ENCODE results near the gene GHR.

DNA sequence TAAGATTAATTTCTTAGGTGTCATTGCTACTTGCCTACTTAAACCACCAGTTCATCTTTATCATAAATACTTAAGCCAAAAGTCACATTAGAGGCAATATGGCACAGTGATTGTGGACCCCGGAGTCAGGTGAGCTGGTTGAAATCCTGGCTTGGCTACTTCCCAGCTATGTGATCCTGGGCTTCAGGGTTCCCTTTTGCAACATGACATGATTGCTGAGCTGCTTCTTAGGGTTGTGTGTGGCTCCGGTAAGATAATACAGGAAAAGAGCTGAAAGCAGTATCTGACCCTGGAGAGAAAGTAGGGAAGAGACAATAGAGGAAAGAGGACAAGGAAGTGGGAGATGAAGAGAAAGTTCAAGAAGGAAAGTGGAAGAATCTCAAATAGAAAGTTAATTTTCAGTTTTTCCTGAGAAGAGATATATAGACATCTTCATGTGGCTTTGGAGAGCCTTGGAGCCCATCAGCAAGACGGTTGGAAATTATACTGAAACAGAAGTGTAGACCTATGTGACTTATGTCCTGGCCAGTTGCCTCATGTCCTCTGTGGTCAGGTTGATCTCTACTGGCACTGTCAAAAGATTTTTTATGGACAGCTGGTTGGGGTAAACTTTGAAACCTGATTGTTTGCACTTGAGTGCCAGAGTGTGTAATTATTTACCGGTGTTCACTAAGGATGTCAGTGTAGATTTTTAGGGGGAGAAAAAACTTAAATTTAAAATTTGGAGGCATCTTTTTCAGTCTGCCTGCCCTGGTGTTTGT lies 93.2 kb downstream of the GHR start:
- TF ChIP-seq CTCF (tag by site-specific recombination; IDR thresholded peaks at IDR 0.05) = no peak
- TF ChIP-seq, protein P1, sequence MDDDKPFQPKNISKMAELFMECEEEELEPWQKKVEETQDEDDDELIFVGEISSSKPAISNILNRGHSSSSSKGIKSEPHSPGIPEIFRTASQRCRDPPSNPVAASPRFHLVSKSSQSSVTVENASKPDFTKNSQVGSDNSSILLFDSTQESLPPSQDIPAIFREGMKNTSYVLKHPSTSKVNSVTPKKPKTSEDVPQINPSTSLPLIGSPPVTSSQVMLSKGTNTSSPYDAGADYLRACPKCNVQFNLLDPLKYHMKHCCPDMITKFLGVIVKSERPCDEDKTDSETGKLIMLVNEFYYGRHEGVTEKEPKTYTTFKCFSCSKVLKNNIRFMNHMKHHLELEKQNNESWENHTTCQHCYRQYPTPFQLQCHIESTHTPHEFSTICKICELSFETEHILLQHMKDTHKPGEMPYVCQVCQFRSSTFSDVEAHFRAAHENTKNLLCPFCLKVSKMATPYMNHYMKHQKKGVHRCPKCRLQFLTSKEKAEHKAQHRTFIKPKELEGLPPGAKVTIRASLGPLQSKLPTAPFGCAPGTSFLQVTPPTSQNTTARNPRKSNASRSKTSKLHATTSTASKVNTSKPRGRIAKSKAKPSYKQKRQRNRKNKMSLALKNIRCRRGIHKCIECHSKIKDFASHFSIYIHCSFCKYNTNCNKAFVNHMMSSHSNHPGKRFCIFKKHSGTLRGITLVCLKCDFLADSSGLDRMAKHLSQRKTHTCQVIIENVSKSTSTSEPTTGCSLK (tag by site-specific recombination; IDR thresholded peaks at IDR 0.05) = no peak
- TF ChIP-seq, protein P2, sequence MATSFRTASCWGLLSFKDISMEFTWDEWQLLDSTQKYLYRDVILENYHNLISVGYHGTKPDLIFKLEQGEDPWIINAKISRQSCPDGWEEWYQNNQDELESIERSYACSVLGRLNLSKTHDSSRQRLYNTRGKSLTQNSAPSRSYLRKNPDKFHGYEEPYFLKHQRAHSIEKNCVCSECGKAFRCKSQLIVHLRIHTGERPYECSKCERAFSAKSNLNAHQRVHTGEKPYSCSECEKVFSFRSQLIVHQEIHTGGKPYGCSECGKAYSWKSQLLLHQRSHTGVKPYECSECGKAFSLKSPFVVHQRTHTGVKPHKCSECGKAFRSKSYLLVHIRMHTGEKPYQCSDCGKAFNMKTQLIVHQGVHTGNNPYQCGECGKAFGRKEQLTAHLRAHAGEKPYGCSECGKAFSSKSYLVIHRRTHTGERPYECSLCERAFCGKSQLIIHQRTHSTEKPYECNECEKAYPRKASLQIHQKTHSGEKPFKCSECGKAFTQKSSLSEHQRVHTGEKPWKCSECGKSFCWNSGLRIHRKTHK (tag by site-specific recombination; IDR thresholded peaks at IDR 0.05) = no peak
- no peak for TF ChIP-seq ZBTB7A (tag by site-specific recombination; IDR thresholded peaks at IDR 0.05; ENCODE audit: low read depth)
- TF ChIP-seq ZNF274 (IDR thresholded peaks at IDR 0.05; ENCODE audit: low read length) = no peak
- TF ChIP-seq ZNF274 (tag by site-specific recombination; IDR thresholded peaks at IDR 0.05; ENCODE audit: borderline replicate concordance) = no peak
- TF ChIP-seq, protein P3, sequence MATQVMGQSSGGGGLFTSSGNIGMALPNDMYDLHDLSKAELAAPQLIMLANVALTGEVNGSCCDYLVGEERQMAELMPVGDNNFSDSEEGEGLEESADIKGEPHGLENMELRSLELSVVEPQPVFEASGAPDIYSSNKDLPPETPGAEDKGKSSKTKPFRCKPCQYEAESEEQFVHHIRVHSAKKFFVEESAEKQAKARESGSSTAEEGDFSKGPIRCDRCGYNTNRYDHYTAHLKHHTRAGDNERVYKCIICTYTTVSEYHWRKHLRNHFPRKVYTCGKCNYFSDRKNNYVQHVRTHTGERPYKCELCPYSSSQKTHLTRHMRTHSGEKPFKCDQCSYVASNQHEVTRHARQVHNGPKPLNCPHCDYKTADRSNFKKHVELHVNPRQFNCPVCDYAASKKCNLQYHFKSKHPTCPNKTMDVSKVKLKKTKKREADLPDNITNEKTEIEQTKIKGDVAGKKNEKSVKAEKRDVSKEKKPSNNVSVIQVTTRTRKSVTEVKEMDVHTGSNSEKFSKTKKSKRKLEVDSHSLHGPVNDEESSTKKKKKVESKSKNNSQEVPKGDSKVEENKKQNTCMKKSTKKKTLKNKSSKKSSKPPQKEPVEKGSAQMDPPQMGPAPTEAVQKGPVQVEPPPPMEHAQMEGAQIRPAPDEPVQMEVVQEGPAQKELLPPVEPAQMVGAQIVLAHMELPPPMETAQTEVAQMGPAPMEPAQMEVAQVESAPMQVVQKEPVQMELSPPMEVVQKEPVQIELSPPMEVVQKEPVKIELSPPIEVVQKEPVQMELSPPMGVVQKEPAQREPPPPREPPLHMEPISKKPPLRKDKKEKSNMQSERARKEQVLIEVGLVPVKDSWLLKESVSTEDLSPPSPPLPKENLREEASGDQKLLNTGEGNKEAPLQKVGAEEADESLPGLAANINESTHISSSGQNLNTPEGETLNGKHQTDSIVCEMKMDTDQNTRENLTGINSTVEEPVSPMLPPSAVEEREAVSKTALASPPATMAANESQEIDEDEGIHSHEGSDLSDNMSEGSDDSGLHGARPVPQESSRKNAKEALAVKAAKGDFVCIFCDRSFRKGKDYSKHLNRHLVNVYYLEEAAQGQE (tag by site-specific recombination; IDR thresholded peaks at IDR 0.05) = no peak
